GM19397 (cell line): ENCODE data around the gene S100A11.
A peak's percentile ranks its signal among the peaks of the same experiment; 100 is the strongest.

Experiments used
- ATAC-seq: cut with Tn5 transposase; IDR thresholded peaks from one replicate; pipeline ENCODE4 v1.9.1; 2021; ENCODE audit warnings: mild to moderate bottlenecking, moderate library complexity; ENCODE audit not compliant: unreplicated experiment

Gene S100A11

DNA sequence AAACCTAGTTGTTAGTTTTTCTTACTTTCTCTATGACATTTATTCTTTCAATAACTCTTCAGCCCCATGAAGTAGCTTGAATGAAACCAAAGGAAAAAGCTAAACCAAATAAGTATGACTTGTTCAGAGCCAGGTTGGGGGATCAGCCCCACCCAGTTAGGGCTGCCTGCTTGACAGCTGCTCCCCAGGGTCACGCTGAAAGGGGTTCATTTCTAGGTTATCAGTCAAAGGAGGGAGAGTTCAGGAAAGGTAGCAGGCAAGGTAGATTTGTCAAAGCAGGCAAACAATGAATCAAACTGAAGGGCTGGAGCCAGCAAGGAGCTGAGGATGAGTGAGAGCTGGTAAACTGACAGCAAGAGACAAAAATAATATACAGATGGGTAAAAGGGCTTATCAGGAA lies 3.1 kb upstream of the S100A11 start:
- no peak for ATAC-seq

DNA sequence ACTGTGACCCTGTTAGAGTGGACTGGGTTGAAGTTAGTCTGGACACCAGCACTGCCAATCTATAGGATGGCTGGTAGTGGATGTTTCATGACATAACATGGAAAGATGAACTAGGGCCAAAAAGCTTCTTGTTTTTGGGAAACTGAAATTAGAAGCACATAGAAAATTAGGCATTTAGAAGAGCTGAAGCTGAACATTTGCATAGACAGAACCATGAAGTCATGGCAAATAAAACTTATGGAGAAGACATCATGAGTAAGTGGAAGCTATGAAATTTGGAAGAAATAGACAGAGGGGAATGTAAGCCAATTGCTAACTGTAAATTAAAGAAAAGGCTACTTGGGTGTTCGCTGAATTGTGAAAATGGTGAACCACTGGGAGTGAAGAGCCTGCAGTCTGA lies 2.7 kb upstream of the S100A11 start:
- no peak for ATAC-seq

DNA sequence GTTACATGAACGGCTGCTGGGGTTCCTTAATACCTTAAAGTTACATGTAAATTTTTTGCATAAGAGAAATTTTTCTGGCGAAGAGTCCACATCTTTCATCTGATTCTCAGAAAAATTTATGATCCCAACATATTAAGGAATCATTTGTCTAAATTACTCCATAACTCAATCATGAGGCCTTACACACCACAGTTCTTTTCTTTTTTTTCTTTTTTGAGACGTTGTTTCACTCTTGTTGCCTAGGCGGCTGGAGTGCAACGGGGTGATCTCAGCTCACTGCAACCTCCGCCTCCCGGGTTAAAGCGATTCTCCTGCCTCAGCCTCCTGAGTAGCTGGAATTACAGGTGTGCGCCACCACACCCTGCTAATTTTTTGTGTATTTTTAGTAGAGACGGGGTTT lies 2.1 kb upstream of the S100A11 start:
- no peak for ATAC-seq

DNA sequence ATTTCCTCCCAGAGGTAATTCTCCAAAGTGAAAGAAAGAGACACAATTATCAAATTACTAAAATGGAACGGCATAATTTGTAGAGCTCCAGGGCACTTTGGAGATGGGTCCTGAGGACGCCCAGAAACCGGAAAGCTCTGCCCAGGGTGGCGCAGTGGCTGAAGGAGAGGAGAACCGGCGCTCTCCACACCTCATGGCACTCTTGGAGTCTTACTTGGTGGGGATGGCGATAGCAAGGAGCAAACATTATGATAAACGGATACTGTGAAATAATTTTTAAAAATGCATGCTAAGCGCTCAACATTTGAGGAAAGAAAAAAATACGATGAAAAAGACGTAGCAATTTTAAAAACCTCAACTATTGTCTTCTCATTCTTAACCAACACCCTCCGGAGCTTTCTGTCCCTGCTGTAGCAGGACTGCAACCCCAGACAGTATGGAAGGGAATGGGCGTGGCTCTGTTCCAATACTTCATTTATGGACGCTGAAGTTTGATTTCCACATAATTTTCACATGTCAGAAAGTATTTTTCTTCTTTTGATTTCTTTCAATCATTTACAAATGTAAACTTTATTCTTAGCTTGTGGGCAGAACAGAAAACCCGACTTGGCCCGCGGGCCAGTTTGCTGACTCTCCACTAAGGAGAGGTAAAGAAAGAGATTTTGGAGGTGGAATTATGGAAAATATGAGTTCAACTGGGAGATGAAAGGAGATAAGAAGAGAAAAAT lies 1.1 kb downstream of the S100A11 start:
- no peak for ATAC-seq

DNA sequence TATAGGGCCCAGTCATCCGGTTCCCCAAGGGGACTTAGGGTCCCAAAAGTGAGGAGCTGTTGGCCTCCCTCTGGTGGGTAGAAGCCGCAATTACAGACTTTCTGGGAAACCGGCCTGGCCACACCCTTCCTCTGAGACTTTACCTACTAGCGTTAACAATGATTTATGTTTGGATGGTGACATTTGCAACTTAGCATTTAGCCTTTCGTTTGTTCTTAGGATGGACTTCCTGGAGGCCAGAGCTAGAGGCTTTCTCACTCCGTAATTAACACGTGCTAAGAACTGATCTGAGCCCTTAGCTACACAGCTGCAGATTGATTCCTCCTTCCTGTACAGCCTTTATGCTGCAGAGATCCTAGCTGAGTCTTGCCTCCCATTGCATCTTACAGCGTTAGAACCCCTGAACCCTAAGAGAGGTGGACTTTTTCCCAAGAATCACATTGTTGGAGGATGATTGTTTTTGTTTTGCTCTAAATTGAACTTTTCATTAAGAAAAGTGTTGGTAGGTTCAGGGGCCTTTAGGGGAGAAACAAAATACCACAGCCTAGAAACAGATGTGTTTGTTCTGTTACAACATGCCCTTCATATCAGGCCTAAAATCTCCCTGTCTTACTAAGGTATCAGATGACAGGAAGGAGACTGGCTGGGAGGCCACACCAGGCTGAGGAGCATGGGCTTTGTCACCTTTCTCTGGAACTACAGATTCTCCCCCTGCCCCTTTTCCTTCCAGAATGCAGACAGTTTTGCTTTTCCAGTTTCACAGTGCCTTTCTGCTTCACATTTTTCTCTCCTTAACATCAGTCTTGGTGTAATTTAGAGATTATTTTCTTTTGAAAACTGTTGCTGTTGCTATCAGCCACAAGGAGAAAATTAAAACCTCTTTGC lies 1.9 kb downstream of the S100A11 start:
- ATAC-seq, result peak; percentile 36

DNA sequence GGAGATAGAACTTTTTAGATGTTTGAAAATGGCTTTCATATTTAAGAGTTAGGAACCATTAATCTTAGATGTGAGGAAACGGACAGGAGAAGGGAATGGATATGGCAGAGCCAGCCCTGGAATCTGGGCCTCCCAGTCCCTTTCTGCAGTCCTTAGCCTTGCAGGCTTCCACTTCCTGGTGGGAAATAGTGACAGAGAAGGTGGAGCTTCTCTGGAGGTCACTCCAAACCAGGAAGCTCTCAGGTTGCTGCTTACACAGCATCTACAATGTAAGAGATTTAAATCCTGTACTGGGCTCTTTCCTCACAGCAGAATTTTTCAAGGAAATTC lies 2.5 kb downstream of the S100A11 start:
- ATAC-seq, result peak; percentile 4

DNA sequence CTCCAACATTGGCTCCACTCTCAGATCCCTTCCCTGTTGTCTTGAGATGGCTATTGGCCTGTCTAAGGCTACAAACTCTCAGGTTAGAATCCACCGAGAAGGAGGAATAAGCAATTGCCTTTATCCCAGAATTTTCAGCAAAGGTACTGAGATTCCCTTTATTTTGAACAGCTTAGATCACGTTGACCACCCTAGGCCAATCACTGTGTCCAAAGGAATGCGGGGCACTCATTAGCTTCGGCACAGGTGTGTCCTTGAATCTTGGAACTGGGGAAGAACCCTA lies 6.9 kb downstream of the S100A11 start:
- no peak for ATAC-seq

DNA sequence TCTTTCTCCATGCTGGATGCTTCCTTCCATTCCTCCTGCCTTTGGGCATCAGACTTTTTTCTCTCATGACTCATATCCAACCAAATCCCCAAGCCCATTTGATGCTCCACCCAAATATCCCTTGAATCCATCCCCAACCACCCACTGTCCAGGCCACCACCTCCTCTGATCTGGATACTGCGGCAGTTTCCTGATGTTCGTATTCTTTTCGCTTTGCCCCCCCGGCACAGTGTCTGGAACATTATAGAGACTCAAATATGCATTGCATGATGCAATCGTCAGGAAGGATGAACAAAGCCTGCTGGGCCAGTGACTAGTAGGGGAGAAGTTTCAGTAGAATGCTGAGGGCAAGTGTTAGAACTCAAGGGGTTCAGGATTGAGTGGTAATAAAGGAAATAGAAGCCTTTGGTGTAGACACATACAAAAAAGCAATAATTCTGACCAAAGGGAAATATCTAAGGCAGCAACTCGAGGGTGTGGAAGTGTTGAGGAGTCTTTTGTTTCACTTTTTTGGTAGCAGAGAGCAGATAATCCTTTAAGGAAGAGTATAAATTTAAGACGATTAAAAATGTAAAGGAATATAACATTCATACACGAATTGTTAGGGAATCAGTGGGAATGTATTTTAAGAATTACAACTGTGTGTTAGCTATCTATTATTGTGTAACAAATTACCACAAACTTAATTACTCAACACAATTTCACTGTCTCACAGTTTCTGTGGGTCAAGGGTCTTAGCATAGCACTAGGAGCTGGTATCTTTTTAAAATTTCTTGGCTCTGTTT lies 7.5 kb downstream of the S100A11 start:
- ATAC-seq, result no peak

DNA sequence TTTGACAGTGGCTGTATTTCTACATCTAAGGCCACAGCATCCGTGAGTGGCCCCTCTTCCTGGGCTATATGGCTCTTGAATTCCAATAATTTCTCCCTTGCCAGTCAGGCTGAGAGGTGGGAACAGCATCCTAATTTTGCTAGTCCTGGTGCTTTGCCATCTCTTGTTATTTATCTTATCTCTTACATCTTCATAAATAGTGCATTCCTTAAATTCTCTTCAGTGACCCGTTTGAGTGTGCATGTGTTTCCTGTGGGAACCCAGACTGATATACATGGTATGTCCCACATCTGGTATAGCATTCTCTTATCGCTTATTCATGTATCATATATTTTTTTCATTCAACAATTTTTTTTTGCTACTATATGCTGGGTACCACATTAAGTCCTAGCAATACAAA lies 9.9 kb downstream of the S100A11 start:
- no peak for ATAC-seq

DNA sequence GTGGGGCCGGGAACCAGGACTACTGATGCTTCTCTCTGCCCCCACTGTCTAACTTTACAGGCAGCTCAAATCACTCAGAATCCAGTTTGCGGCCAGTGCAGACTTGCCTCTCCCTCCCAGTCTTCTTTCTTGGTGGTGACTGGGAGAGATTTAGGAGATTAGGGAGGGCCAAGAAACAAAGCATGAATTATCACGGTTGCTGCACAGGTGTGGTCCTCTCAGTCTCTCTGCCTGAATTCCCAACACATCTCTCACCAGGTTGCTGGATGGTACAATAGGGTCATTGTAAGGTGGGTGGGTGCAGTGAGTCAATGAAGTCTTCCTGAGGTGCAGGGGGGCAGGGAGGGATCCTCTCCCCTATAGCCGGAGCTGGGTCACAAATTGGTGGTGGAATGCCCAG lies 12.6 kb downstream of the S100A11 start:
- ATAC-seq, result no peak

DNA sequence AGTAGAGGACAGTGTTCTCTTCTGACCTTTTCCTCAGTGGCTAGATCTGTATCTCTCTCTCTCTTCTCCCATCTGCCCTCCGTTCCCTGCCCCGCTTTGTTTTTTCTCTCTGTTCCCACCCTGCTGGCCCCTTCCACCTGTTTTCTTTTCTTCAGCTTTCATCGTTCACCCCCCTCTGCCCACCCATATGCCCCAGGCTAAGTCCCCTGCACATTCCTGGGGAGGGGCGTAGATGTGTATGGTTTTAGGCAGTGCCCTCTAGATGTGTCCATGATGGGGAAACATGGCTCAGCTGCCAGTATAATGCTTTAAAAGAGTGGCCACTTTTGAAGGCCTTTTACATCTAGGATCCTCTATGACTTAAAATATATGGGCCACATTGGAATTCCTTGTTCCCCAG lies 13.6 kb downstream of the S100A11 start:
- ATAC-seq, result no peak

DNA sequence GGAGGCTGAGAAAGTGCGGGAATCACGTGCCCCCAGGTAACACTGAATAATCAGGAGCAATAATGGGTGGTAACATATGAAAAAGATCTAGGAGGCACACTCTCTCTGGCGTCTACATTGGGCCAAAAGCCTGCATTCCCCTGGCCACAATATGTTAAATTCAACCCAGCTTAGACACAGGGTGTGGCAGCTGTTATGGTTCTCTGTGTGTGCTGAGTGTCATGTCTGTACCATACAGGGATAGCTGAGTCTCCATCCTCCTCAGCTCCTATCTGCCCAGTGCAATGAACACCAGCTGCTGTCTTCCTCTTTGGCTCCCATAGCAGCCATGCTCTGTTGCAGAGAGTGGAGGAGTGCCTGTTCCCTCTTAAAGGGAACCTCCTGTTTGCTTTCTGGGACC lies 14.3 kb downstream of the S100A11 start:
- ATAC-seq, result no peak

DNA sequence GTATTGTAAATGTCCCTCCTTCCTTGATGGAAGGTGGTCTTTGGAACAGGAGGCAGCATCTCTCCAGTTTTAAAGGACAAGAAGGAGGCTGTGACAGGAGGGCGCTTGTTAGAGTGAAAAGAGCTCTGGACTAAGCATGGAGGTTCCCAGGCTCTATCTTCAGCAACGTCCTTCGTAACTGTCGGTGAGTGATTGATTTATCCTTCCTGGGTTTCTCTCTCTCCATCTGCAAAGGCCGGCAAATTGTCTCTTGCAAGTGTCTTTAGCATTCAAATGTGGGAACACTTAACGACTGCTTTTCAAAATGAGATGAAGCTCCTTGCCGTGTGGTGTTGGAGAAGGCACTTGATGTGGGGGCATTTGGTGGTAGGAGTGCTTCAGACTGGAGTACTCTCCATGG lies 15.2 kb downstream of the S100A11 start:
- ATAC-seq, result no peak

DNA sequence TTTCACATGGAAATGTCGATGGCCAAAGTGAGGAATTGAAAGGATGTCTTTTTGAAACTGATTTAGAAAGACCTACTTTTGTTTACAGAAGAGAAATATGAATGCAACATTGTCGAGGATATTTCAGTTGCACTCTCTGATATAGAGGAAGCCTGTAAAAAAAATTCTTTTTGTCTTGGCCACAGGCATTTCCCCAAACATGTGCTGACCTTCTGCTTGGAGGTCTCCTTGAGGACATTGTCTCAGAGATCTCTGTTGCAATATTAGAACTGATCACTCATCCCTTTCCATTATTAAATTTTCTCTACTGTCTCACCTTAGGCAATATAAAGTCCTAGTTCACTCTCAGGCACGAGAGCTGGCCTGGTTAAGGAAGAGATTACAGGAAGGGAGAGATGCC lies 16.0 kb downstream of the S100A11 start:
- ATAC-seq, result no peak

DNA sequence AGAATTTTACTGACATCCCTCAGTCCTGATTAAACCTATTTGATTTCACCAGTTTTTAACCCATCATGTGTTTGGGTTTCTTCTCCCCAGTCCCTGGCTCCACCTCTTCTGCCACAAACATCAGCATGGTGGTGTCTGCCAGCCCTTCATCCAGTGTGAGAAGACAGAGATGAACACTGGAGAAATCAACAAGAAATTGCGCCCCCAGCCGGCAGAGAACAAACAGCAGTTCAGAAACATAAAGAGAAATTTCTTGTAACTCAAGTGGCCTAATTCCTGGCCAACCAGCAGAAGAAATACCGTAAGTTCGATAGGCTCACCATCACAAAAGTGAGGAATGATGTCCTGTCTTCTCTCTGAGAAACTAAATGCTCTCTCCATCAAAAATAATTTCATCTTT lies 18.3 kb downstream of the S100A11 start:
- no peak for ATAC-seq

DNA sequence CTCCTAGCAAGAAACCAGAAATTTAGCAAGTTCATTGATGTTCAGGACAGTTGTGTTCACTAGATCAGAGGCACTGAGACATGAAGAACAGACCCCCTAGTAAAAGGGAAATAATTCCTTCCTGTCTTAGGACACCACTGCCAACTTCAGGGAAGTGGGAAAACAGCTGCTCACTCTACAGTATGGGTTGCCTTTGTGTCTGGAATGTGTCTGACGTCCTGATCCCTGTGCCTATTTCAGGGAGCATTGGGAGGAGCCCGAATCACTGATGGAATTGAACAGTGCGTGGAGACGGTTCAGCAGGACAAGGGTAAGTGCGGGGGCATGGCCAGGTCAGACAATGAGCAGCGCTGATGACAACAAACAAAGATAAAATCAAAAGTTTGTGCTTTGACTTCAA lies 21.0 kb downstream of the S100A11 start:
- no peak for ATAC-seq

DNA sequence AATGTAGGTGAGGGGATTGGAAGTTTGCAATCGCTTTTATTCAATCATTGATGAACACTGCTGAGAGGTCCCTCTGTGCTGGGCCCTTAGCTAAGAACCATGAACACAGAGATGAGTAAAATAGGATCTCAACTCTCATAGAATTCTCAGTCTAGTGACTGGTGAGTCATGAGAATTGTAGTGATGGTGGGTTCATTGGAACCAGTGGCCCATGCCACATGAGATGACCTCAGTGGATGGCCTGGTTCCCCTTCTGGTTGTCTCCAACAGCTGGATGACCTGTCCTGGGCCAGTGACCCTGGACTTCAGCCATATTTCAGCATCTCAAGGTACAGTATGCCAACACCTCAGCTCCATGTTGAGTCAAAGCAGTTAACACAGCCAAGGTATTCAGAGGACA lies 21.9 kb downstream of the S100A11 start:
- no peak for ATAC-seq

DNA sequence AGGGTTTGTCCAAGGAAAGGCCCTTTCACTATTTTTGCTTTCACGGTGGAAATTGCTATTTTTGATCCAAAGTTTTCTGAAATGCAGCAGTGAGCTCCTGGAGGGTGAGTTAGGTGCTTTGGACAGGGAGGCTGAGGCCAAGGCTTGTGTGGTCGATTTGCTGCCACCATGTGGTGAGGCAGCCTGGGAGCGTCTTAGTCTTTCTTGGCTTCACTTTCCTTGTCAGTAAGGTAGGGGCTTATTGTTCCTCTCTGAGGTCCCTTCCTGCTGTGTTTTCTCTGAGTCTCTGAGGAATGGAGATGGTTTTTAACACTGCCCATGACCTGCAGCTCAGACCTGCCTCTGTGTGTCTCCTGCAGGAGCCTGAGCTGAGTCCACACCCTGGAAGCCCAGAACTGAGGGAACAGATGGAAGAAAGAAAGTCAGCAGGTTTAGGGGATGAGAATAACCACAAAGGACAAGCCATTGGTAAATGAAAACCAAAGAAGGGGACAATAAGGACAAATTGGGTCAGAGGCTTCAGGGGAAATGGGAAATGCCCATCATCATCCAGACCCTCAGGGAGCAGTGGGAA lies 23.1 kb downstream of the S100A11 start:
- no peak for ATAC-seq

DNA sequence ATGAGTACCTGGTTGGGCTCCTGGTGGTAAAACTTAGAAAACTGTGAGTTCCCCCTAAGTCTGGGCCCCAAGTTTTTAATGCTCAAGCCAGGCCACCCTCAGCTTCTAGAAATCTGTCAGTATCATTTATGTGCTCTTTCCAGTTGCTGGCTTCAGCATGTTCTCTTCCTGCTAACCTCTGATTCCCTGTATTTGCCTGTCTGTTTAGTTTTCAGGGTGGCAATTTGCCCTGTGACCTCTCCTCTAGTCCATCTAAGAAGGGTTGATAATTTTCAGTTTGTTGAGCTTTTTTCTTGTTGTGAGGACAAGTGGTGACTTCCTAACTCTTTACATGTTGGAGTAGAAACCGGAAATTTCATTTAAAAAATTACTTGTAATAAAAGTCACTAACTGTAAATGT lies 27.1 kb downstream of the S100A11 start:
- ATAC-seq, result no peak

DNA sequence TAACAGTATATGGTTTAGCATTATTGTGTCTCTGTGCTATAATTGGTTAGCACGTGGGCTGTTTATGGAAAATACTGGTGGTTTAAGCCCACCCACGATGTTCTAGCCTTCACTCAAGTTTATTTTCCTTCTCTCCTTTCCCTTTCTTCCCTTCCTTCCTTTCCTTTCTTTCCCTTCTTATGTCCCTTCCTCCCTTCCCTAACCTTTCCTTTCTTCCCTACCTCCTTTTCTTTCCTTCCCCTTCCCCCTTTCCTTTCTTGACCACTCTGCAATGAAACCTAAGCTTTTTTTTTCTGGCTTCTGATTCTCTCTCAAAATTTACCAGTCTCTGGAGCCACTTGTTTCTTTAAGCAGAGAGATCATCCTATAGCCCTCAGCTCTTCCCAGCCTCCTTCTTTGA lies 29.8 kb downstream of the S100A11 start:
- ATAC-seq, result no peak

DNA sequence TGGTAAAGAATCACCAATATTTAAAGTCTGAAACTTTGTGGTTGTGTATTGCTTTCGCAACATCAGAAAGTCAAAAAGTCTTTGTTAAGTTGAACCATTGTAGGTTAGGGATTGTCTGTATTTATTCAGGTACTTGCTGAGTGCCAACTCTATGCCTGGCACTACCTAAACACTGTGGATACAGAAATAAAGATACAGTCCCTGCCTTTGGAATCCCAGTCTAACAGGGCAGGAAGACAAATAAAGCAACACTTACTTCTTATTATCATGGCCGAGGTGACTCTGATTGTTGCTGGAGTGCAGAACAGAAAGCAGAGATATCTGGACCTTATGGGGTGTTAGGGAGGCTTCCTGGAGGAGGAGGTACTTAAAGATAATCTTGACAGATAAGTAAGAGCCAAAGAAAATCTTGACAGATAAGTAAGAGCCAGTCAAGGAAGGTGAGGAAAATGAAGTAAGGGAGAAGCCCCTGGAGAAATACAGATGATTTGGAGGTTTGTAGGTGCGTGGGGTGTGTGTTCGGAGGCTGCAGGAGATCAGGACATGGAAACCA lies 31.4 kb downstream of the S100A11 start:
- no peak for ATAC-seq
